ENCODE measurements around the gene TUBA3D. TPM values are rescaled to one million over a fixed set of nuclear protein-coding genes. Genes with fewer than 3 reads are reported as not detected.
A peak's percentile ranks its signal among the peaks of the same experiment; 100 is the strongest.
"Not testable (repeated sequence)": the region's sequence is repeated elsewhere in the genome, so short reads cannot be mapped to it uniquely, and the experiment has no call there.

TUBA3D gene
- total RNA-seq, 1 donor from 2014 or later: not detected

DNA sequence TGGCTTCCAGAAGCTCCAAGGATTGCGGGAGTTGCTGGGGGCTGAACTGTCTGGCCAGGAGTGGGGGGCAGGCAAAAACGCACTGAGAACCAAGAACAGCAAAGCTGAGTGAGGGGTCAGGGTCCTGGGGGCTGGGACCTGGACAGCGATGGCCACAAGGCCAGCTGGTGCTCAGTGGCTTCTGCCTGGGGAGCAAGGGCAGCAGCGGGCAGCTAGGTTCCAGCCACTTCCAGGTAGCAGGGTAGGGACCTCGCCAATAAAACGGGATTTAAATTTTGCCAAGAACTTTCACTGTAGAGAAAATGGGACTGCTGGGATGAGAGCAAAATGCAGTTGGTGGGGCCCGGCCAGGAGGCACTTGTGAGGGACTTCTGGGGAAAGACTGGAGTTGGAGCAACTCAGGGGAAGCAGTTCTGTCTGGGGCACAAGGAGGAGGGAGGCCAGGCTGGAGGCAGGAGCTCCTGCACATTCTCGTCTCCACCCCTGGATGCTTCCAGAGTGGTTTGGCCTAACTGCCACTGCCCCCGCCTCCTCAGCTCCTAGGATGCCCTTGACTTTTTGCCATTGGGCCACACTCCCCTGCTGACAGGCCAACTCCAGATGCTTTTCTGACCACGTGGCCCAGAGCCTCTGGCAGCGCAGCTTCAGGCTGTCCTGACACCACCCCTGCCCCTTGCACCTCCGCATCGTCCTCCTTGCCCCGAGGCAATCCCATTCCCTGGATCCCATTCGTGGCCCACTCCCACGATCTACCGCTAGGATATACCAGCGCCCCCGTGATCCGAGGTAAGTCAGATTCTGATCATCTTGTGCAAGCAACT lies 46.3 kb downstream of the TUBA3D start:
- H3F3A ChIP-seq (ENCODE audit: low read depth): no peaks in the 10 kb centered on the region
- H4K20me1 ChIP-seq (ENCODE audit: low read depth): no peaks in the 10 kb centered on the region
- no peaks in the 10 kb centered on the region for H3K27me3 ChIP-seq
- H3K4me3 Mint-ChIP-seq: no peak overlapping the region
- H3K4me1 ChIP-seq: no peaks in the 10 kb centered on the region
- no peak for DNase-seq (ENCODE audit: low spot score)
- H3K36me3 ChIP-seq: no peaks in the 10 kb centered on the region
- H3K4me2 ChIP-seq: no peak overlapping the region
- H3K9me3 ChIP-seq (ENCODE audit: low read depth): no peaks in the 10 kb centered on the region
- peaks cover 3% of the 10 kb centered on the region for H3K4me1 Mint-ChIP-seq
- H3K27me3 Mint-ChIP-seq (ENCODE audit: insufficient read depth, low read depth): no peaks in the 10 kb centered on the region
- TF ChIP-seq CTCF (IDR thresholded peaks at IDR 0.05) (no peak), EZH2phosphoT487 (IDR thresholded peaks at IDR 0.05) (no peak), EZH2 (IDR thresholded peaks at IDR 0.05) (no peak)
- H3K27ac Mint-ChIP-seq: no peak overlapping the region
- no peak overlapping the region for H3K9ac ChIP-seq
- H3K9me3 Mint-ChIP-seq: no peaks in the 10 kb centered on the region
- peaks cover 2% of the 10 kb centered on the region for H3K36me3 Mint-ChIP-seq
- H3K27ac ChIP-seq: no peak overlapping the region
- H3K4me3 ChIP-seq: no peak overlapping the region
- H2AFZ ChIP-seq (replicated peaks): no peak overlapping the region
- no peaks in the 10 kb centered on the region for H3K79me2 ChIP-seq (ENCODE audit: low read depth)

DNA sequence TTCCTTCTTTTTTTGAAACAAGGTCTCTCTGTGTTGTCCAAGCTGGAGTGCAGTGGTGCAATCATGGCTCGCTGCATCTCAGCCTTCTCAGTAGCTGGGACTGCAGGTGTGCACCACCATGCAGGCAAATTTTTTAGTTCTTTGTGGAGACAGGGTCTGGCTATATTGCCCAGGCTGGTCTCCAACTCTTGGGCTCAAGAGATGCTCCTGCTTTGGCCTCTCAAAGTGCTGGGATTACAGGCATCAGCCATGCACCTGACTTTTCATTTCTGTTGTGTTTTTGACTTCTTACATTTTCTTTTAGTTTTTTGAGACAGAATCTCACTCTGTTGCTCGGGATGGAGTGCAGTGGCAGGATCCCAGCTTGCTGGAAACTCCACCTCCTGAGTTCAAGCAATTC lies 49.3 kb downstream of the TUBA3D start:
- H3K4me1 ChIP-seq; H3K27me3 ChIP-seq; H3K27ac Mint-ChIP-seq; H3K4me3 ChIP-seq; H3K9me3 ChIP-seq (ENCODE audit: low read depth); H4K20me1 ChIP-seq (ENCODE audit: low read depth); H3K4me1 Mint-ChIP-seq; DNase-seq (ENCODE audit: low spot score); H3K79me2 ChIP-seq (ENCODE audit: low read depth); H2AFZ ChIP-seq (replicated peaks); H3K36me3 ChIP-seq; H3K9ac ChIP-seq; H3K9me3 Mint-ChIP-seq; H3F3A ChIP-seq (ENCODE audit: low read depth); H3K36me3 Mint-ChIP-seq; H3K27ac ChIP-seq; H3K4me3 Mint-ChIP-seq; H3K27me3 Mint-ChIP-seq (ENCODE audit: insufficient read depth, low read depth); H3K4me2 ChIP-seq: not testable (repeated sequence)

- H3K27me3 Mint-ChIP-seq (ENCODE audit: insufficient read depth, low read depth): not testable (repeated sequence)
- peak within 1 kb of the TSS; percentile 82 for H2AFZ ChIP-seq (replicated peaks)
Observed at GRCh38 chr2:131527131-131528001, 51.4 kb downstream of the TUBA3D start, which contains the start of gene CCDC74A. Gene CCDC74A, plus strand, starts transcription at chr2:131527888. Its CDS starts 83 bp downstream, at chr2:131527971.

GRCh38 chr2:131528981-131529863 lies 53.3 kb downstream of the TUBA3D start:
- not testable (repeated sequence) for H3K36me3 ChIP-seq; DNase-seq (ENCODE audit: low spot score); H2AFZ ChIP-seq (replicated peaks); H3K36me3 Mint-ChIP-seq; H3K9me3 ChIP-seq (ENCODE audit: low read depth); H3K79me2 ChIP-seq (ENCODE audit: low read depth); H3K4me1 Mint-ChIP-seq; H3K27ac Mint-ChIP-seq; H3F3A ChIP-seq (ENCODE audit: low read depth); H3K27me3 Mint-ChIP-seq (ENCODE audit: insufficient read depth, low read depth); H3K9ac ChIP-seq; H3K27ac ChIP-seq; H4K20me1 ChIP-seq (ENCODE audit: low read depth); H3K4me1 ChIP-seq; H3K9me3 Mint-ChIP-seq; H3K27me3 ChIP-seq
- H3K4me2 ChIP-seq: peak overlapping the region; percentile 73
- peak overlapping the region; percentile 79 for H3K4me3 Mint-ChIP-seq
- peak overlapping the region; percentile 51 for H3K4me3 ChIP-seq

More at GRCh38 chr2:131527131-131528001, 51.4 kb downstream of the TUBA3D start, which contains the start of gene CCDC74A:
- peak; percentile 89 for DNase-seq (ENCODE audit: low spot score)
- peak within 1 kb of the TSS; percentile 73 for H3K4me2 ChIP-seq
- not testable (repeated sequence) for H3K79me2 ChIP-seq (ENCODE audit: low read depth); H4K20me1 ChIP-seq (ENCODE audit: low read depth); H3K9ac ChIP-seq; H3F3A ChIP-seq (ENCODE audit: low read depth); H3K4me1 ChIP-seq; H3K9me3 Mint-ChIP-seq; H3K9me3 ChIP-seq (ENCODE audit: low read depth); H3K36me3 ChIP-seq; H3K27me3 ChIP-seq; H3K36me3 Mint-ChIP-seq; H3K27ac ChIP-seq; H3K4me1 Mint-ChIP-seq
- Mint-ChIP-seq H3K4me3 (peak within 1 kb of the TSS; percentile 88), H3K27ac (peak within 1 kb of the TSS; percentile 78)
- peak within 1 kb of the TSS; percentile 51 for H3K4me3 ChIP-seq

- H3K27ac ChIP-seq; H3K9me3 Mint-ChIP-seq; H2AFZ ChIP-seq (replicated peaks); H3K9me3 ChIP-seq (ENCODE audit: low read depth); H4K20me1 ChIP-seq (ENCODE audit: low read depth); H3K36me3 ChIP-seq; H3K9ac ChIP-seq; H3K4me3 ChIP-seq; H3K4me1 ChIP-seq; H3K27me3 ChIP-seq; H3K4me2 ChIP-seq; H3K27ac Mint-ChIP-seq; H3K27me3 Mint-ChIP-seq (ENCODE audit: insufficient read depth, low read depth); H3F3A ChIP-seq (ENCODE audit: low read depth); H3K4me1 Mint-ChIP-seq; H3K79me2 ChIP-seq (ENCODE audit: low read depth); H3K36me3 Mint-ChIP-seq; DNase-seq (ENCODE audit: low spot score): not testable (repeated sequence)
- peak overlapping the region; percentile 79 for H3K4me3 Mint-ChIP-seq
Observed at GRCh38 chr2:131529864-131530445, 54.0 kb downstream of the TUBA3D start.
